ENCODE measurements around the gene LZTR1. TPM values are rescaled to one million over a fixed set of nuclear protein-coding genes. Genes with fewer than 3 reads are reported as not detected.

The LZTR1 gene
- total RNA-seq, 2 donors from 2014 or later = 20.7 to 24.7 TPM

GRCh38 chr22:20992456-20993303 is 10.6 kb downstream of the LZTR1 start:
- no peak overlapping the region for H3K27ac ChIP-seq
- H3K4me1 ChIP-seq = no peaks in the 10 kb centered on the region
- no peaks in the 10 kb centered on the region for H3K27me3 ChIP-seq
- no peak for DNase-seq (ENCODE audit: low spot score)
- TF ChIP-seq CTCF (IDR thresholded peaks at IDR 0.05) = no peak
- H3K4me3 ChIP-seq = no peak overlapping the region
- H3K9me3 ChIP-seq = no peaks in the 10 kb centered on the region
- H3K36me3 ChIP-seq = peaks cover 57% of the 10 kb centered on the region

- Histone ChIP-seq H3K36me3 (peaks cover 63% of the 10 kb centered on the region), H3K4me3 (no peak overlapping the region), H3K4me1 (no peaks in the 10 kb centered on the region), H3K27ac (no peak overlapping the region), H3K9me3 (no peaks in the 10 kb centered on the region), H3K27me3 (no peaks in the 10 kb centered on the region)
- no peak for DNase-seq (ENCODE audit: low spot score)
- TF ChIP-seq CTCF (IDR thresholded peaks at IDR 0.05) = no peak
Observed at GRCh38 chr22:20993304-20994127, 11.4 kb downstream of the LZTR1 start.

GRCh38 chr22:20994128-20994901 is 12.2 kb downstream of the LZTR1 start:
- Histone ChIP-seq H3K27me3 (no peaks in the 10 kb centered on the region), H3K4me1 (no peaks in the 10 kb centered on the region), H3K9me3 (no peaks in the 10 kb centered on the region), H3K4me3 (no peak overlapping the region), H3K36me3 (peaks cover 71% of the 10 kb centered on the region), H3K27ac (no peak overlapping the region)
- no peak for DNase-seq (ENCODE audit: low spot score)
- no peak for TF ChIP-seq CTCF (IDR thresholded peaks at IDR 0.05)

GRCh38 chr22:20994902-20995241 is 12.8 kb downstream of the LZTR1 start:
- H3K9me3 ChIP-seq = no peaks in the 10 kb centered on the region
- no peak for DNase-seq (ENCODE audit: low spot score)
- H3K27me3 ChIP-seq = no peaks in the 10 kb centered on the region
- peaks cover 0 to 3% of the 10 kb centered on the region in 2 donors for H3K4me1 ChIP-seq
- TF ChIP-seq CTCF (IDR thresholded peaks at IDR 0.05) = no peak
- H3K36me3 ChIP-seq = peaks cover 76% of the 10 kb centered on the region
- no peak overlapping the region for H3K27ac ChIP-seq
- no peak overlapping the region for H3K4me3 ChIP-seq

GRCh38 chr22:20995329-20996030 is 13.4 kb downstream of the LZTR1 start:
- DNase-seq (ENCODE audit: low spot score) = no peak
- Histone ChIP-seq H3K36me3 (peaks cover 78% of the 10 kb centered on the region), H3K9me3 (no peaks in the 10 kb centered on the region)

More at GRCh38 chr22:20995329-20996030, 13.4 kb downstream of the LZTR1 start:
- Histone ChIP-seq H3K4me1 (peaks cover 0 to 9% of the 10 kb centered on the region in 2 donors), H3K27ac (no peak overlapping the region), H3K4me3 (no peak overlapping the region), H3K27me3 (no peaks in the 10 kb centered on the region)
- TF ChIP-seq CTCF (IDR thresholded peaks at IDR 0.05) = no peak
